Keratinocyte (primary cell): ENCODE results near the gene CRTC2.

ENCODE experiments used
- EZH2 ChIP-seq: IDR thresholded peaks from one replicate; pipeline ENCODE4 v1.6.1; 2012; ENCODE audit warnings: inconsistent platforms, mild to moderate bottlenecking, low read length, moderate library complexity
- TF ChIP-seq, protein P1 (sequence below), 3 experiments: IDR thresholded peaks in 1 of 3; conservative IDR thresholded peaks in 1 of 3; optimal IDR thresholded peaks in 1 of 3; 2 replicates in 2 of 3; 3 replicates in 1 of 3; pipeline versions ENCODE3 to v1.5.1; 2011; ENCODE audit warnings: low read length in 3 of 3, mild to moderate bottlenecking in 3 of 3, moderate library complexity in 2 of 3, control low read depth in 1 of 3, inconsistent platforms in 1 of 3; ENCODE audit not compliant: insufficient read depth in 2 of 3; ENCODE audit errors: extremely low read depth in 1 of 3

DNA sequence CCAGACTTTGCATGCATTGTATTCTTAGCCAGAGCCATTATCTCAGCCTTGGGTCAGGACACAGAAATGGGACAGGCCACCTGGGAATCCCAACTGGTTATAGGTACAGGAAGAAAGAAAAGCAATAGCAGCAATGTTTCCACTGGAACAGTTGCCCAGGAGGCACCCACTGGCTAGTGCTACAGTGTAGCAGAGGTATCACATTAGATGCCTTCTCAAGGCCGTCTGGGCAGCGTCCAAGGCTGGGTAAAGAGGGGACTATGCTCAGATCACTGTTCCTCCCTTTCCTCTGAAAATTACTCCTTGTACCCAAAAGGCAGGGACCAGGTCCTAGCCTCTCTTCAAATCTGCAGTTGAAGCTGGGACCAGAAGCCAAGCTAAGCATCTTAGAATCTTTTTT, 11.9 kb upstream of the CRTC2 start:
- TF ChIP-seq, protein P1, sequence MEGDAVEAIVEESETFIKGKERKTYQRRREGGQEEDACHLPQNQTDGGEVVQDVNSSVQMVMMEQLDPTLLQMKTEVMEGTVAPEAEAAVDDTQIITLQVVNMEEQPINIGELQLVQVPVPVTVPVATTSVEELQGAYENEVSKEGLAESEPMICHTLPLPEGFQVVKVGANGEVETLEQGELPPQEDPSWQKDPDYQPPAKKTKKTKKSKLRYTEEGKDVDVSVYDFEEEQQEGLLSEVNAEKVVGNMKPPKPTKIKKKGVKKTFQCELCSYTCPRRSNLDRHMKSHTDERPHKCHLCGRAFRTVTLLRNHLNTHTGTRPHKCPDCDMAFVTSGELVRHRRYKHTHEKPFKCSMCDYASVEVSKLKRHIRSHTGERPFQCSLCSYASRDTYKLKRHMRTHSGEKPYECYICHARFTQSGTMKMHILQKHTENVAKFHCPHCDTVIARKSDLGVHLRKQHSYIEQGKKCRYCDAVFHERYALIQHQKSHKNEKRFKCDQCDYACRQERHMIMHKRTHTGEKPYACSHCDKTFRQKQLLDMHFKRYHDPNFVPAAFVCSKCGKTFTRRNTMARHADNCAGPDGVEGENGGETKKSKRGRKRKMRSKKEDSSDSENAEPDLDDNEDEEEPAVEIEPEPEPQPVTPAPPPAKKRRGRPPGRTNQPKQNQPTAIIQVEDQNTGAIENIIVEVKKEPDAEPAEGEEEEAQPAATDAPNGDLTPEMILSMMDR (optimal IDR thresholded peaks at IDR 0.05 in 1 of 3, IDR thresholded peaks at IDR 0.05 in 1 of 3, conservative IDR thresholded peaks at IDR 0.05 in 1 of 3; ENCODE audit: extremely low read depth in 1 of 3, insufficient read depth in 2 of 3, low read length in 3 of 3): no peak
- no peak for TF ChIP-seq EZH2
